GM12875 (cell line): ENCODE data around the gene CSNK2A1.

Experiments
- H3K4me3 ChIP-seq: one replicate; pipeline ENCODE4 v1.5.1; 2011; ENCODE audit warnings: low read depth, low read length, control low read depth
- CTCF ChIP-seq: IDR thresholded peaks from 2 replicates; pipeline ENCODE4 v1.5.1; 2011; ENCODE audit warnings: low read depth, mild to moderate bottlenecking, control low read depth, inconsistent platforms, low read length, moderate library complexity, borderline replicate concordance; ENCODE audit not compliant: insufficient read depth

The CSNK2A1 gene

GRCh38 chr20:543369-544152 is at the start of gene CSNK2A1:
Gene CSNK2A1 (minus strand): TSS chr20:543790. CDS start chr20:508551, 35,239 bp downstream.
- H3K4me3 ChIP-seq = peak within 1 kb of the TSS; percentile 87
- TF ChIP-seq CTCF = no peak

GRCh38 chr20:592506-592905 is 48.9 kb upstream of the CSNK2A1 start:
- TF ChIP-seq CTCF = no peak
- H3K4me3 ChIP-seq = no peak overlapping the region

GRCh38 chr20:591941-592340 is 48.4 kb upstream of the CSNK2A1 start:
- TF ChIP-seq CTCF = no peak
- H3K4me3 ChIP-seq = no peak overlapping the region

- no peak for TF ChIP-seq CTCF
- H3K4me3 ChIP-seq = no peak overlapping the region
Observed at GRCh38 chr20:588932-589672, 45.5 kb upstream of the CSNK2A1 start.

GRCh38 chr20:588476-588875 is 44.9 kb upstream of the CSNK2A1 start:
- TF ChIP-seq CTCF = no peak
- H3K4me3 ChIP-seq = no peak overlapping the region

GRCh38 chr20:584971-585301 is 41.3 kb upstream of the CSNK2A1 start:
- no peak overlapping the region for H3K4me3 ChIP-seq
- TF ChIP-seq CTCF = no peak
